ENCODE results near the gene HIPK4. TPM values are rescaled to one million over a fixed set of nuclear protein-coding genes. Genes with fewer than 3 reads are reported as not detected.
A peak's percentile ranks its signal among the peaks of the same experiment; 100 is the strongest.

Gene HIPK4
- total and polyA plus RNA-seq, 2 of the 8 experiments (the other 6 are each of a cell fraction or from before 2014, with no cell fraction given): 0.15 to 0.57 TPM

- TF ChIP-seq USF2 (IDR thresholded peaks at IDR 0.05; ENCODE audit: low read length) (peak; percentile 76), NANOG (IDR thresholded peaks at IDR 0.05; ENCODE audit: insufficient read depth, low read depth, low read length, poor library complexity, severe bottlenecking) (no peak), BRCA1 (IDR thresholded peaks at IDR 0.05; ENCODE audit: low read depth, low read length) (no peak), JUN (IDR thresholded peaks at IDR 0.05; ENCODE audit: low read depth, low read length) (no peak), TEAD4 (IDR thresholded peaks at IDR 0.05; ENCODE audit: low read depth, low read length) (no peak)
These were observed 8.6 kb upstream of the HIPK4 start (continued) for GRCh38 chr19:40398417-40399131.

Measured in H1 (cell line).